ENCODE measurements around the gene IRF1.

IRF1 gene

DNA sequence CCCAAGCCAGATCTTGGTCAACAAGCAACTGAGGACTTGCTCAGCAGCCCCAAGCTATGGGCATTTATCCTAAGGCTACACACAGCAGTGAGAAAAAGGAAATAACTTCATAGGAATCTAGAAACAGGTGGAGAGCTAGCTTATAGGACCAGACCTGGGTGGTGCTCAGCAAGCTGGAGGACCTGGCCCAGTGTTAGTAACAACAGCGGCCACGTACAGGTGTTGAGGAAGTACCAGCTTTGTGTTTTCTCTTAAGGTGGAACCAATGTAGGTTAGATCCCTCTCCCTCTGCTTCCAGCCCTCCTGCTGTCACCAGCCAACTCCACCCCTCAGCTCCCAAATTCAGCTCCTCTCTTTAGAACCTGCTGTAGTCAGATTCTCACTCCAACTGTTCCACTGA, 43.4 kb downstream of the IRF1 start:
- Histone ChIP-seq H3K36me3 (no peaks in the 10 kb centered on the region), H3K9me3 (no peaks in the 10 kb centered on the region), H3K27me3 (no peaks in the 10 kb centered on the region), H3K27ac (peak overlapping the region in 1 of 2 donors; percentile 15), H3K4me1 (peaks cover 0 to 41% (median 25%) of the 10 kb centered on the region in 4 donors), H3K4me3 (no peak overlapping the region)
- DNase-seq = peak in 1 of 2 donors; percentile 23
- intact Hi-C loops (cut with DNase I; ENCODE audit: low total_unique reads) = no loop called here
- no peak for TF ChIP-seq CTCF (IDR thresholded peaks at IDR 0.05)

GRCh38 chr5:132446621-132447020, 44.0 kb downstream of the IRF1 start:
- intact Hi-C loops (cut with DNase I; ENCODE audit: low total_unique reads) = no loop called here
- no peaks in the 10 kb centered on the region for H3K9me3 ChIP-seq
- peak overlapping the region in 1 of 2 donors; percentile 72 for H3K27ac ChIP-seq
- no peaks in the 10 kb centered on the region for H3K27me3 ChIP-seq
- DNase-seq = peak; percentile 89 to 91
- no peak overlapping the region for H3K4me3 ChIP-seq
- peaks cover 0 to 47% (median 27%) of the 10 kb centered on the region in 4 donors for H3K4me1 ChIP-seq
- TF ChIP-seq CTCF (IDR thresholded peaks at IDR 0.05) = no peak
- H3K36me3 ChIP-seq = no peaks in the 10 kb centered on the region

- no peaks in the 10 kb centered on the region for H3K27me3 ChIP-seq
- H3K36me3 ChIP-seq = no peaks in the 10 kb centered on the region
- H3K9me3 ChIP-seq = no peaks in the 10 kb centered on the region
- H3K27ac ChIP-seq = peak overlapping the region; percentile 68 to 72
- TF ChIP-seq CTCF (IDR thresholded peaks at IDR 0.05) = no peak
- H3K4me3 ChIP-seq = no peak overlapping the region
- peaks cover 0 to 53% (median 27%) of the 10 kb centered on the region in 4 donors for H3K4me1 ChIP-seq
- peak in 1 of 2 donors; percentile 54 for DNase-seq
- intact Hi-C loops (cut with DNase I; ENCODE audit: low total_unique reads) = no loop called here
These were observed 44.6 kb downstream of the IRF1 start for GRCh38 chr5:132445930-132446329.

DNA sequence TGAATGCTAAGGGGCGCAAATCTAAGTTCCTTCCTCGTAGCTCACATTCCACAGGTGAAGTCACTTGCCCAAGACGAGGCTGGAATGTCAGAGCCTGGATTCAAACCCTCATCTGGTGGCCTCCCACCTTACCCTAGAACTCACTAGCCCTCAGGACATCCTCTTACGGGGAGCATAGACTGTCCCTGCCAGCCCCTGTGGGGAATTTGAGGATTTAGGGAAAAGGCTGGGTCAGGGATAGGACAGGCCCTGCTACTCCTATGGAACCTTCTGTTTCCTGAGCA, 45.0 kb downstream of the IRF1 start:
- DNase-seq = peak in 1 of 2 donors; percentile 51
- Histone ChIP-seq H3K36me3 (no peaks in the 10 kb centered on the region), H3K27ac (peak overlapping the region; percentile 68 to 72), H3K27me3 (no peaks in the 10 kb centered on the region), H3K4me3 (no peak overlapping the region), H3K4me1 (peaks cover 0 to 54% (median 27%) of the 10 kb centered on the region in 4 donors), H3K9me3 (no peaks in the 10 kb centered on the region)
- intact Hi-C loops (cut with DNase I; ENCODE audit: low total_unique reads) = no loop called here
- TF ChIP-seq CTCF (IDR thresholded peaks at IDR 0.05) = no peak

DNA sequence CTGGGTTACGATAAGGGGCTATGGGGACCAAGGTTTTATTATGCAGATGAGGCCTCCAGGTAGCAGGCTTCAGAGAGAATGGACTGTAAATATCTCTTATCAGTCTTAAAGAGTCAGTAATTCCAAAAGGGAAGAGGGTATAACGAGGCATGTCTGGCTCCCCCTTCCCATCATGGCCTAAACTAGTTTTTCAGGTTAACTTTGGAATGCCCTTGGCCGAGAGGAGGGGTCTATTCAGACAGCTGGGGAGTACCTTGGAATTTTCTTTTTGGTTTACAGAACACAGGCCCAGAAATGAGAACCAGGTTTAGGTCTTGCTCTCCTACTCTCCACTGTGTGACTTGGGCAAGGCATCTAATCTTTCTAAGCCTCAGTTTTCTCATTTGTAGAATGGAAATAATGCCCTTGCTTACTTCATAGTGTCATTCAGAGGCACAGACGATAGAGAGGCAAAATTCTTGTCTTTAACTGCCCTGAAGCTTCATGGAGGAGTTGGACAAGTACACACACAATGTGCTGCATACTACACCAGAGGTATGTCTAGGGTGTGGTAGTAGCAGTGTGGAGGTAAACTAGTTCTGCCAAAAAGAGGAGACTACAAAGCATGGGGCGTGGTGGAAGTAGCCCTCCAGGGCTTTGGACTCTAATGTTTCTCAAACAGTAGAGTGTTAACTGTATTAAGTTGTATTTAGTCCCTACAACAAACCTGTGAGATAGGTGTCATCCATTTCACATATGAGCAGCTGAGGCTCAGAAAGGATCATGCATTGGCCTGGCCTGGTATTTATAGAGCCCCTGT, 45.5 kb downstream of the IRF1 start:
- Histone ChIP-seq H3K4me3 (no peak overlapping the region), H3K27me3 (no peaks in the 10 kb centered on the region), H3K4me1 (peaks cover 0 to 59% (median 28%) of the 10 kb centered on the region in 4 donors), H3K36me3 (no peaks in the 10 kb centered on the region), H3K9me3 (no peaks in the 10 kb centered on the region), H3K27ac (peak overlapping the region; percentile 68 to 72)
- intact Hi-C loops (cut with DNase I; ENCODE audit: low total_unique reads) = no loop called here
- DNase-seq = no peak
- TF ChIP-seq CTCF (IDR thresholded peaks at IDR 0.05) = no peak

Data from tibial artery (tissue), 4 donors.